HepG2 (cell line): ENCODE measurements around the gene PRADC1. TPM values are rescaled to one million over a fixed set of nuclear protein-coding genes. Genes with fewer than 3 reads are reported as not detected.

Experiments used
- DR1 ChIP-seq: sonication (generic); formaldehyde crosslinking; IDR thresholded peaks from 2 replicates; pipeline ENCODE4 v1.8.0; 2021; ENCODE audit warnings: mild to moderate bottlenecking, missing genetic modification reagents, inconsistent platforms
- FOSL1 ChIP-seq: sonication (generic); formaldehyde crosslinking; IDR thresholded peaks from 2 replicates; pipeline ENCODE4 v1.9.0; 2021; ENCODE audit warnings: missing genetic modification reagents, borderline replicate concordance
- JUN ChIP-seq: sonication (generic); formaldehyde crosslinking; IDR thresholded peaks from 2 replicates; pipeline ENCODE4 v1.4.0; 2020; ENCODE audit warnings: mild to moderate bottlenecking, missing genetic modification reagents
- MBNL3 ChIP-seq: fragments of 250-450 bp; sonication (Bioruptor Pico); conservative IDR thresholded peaks from 2 replicates; pipeline ENCODE4 v1.8.0; 2022; ENCODE audit warnings: mild to moderate bottlenecking, inconsistent platforms
- NR2F1 ChIP-seq, 2 experiments: fragments of 450-650 bp in 1 of 2; formaldehyde crosslinking in 1 of 2; IDR thresholded peaks; 2 replicates each; pipeline versions ENCODE4 v1.5.0 to v1.6.1; 2016 to 2020; ENCODE audit warnings: mild to moderate bottlenecking in 1 of 2, missing compliant biosample characterization in 1 of 2, missing genetic modification reagents in 1 of 2, moderate library complexity in 1 of 2
- PITX1 ChIP-seq: sonication (generic); formaldehyde crosslinking; IDR thresholded peaks from 2 replicates; pipeline ENCODE4 v1.5.1; 2020; ENCODE audit warnings: mild to moderate bottlenecking, missing genetic modification reagents
- PLSCR1 ChIP-seq: sonication (generic); formaldehyde crosslinking; IDR thresholded peaks from 2 replicates; pipeline ENCODE4 v1.5.0; 2020; ENCODE audit warnings: missing genetic modification reagents, mild to moderate bottlenecking, borderline replicate concordance
- STAT5B ChIP-seq: sonication (generic); formaldehyde crosslinking; IDR thresholded peaks from 2 replicates; pipeline ENCODE4 v1.4.0; 2020; ENCODE audit warnings: missing genetic modification reagents
- ZC3H4 ChIP-seq: sonication (generic); formaldehyde crosslinking; IDR thresholded peaks from 2 replicates; pipeline ENCODE4 v1.4.0; 2020; ENCODE audit warnings: missing genetic modification reagents, borderline replicate concordance
- ZNF10 ChIP-seq: sonication (generic); formaldehyde crosslinking; IDR thresholded peaks from 2 replicates; pipeline ENCODE4 v1.4.0; 2020; ENCODE audit warnings: mild to moderate bottlenecking, low read depth, missing genetic modification reagents, borderline replicate concordance
- ZNF253 ChIP-seq: sonication (generic); formaldehyde crosslinking; IDR thresholded peaks from 2 replicates; pipeline ENCODE4 v1.8.0; 2022; ENCODE audit warnings: mild to moderate bottlenecking, missing genetic modification reagents, borderline replicate concordance
- ZNF451 ChIP-seq: sonication (generic); formaldehyde crosslinking; IDR thresholded peaks from 2 replicates; pipeline ENCODE4 v1.5.0; 2020; ENCODE audit warnings: mild to moderate bottlenecking, missing genetic modification reagents
- ZNF460 ChIP-seq: sonication (generic); formaldehyde crosslinking; IDR thresholded peaks from 2 replicates; pipeline ENCODE4 v1.5.1; 2020; ENCODE audit warnings: missing genetic modification reagents, mild to moderate bottlenecking, borderline replicate concordance
- ZNF572 ChIP-seq: sonication (generic); formaldehyde crosslinking; IDR thresholded peaks from 2 replicates; pipeline ENCODE4 v1.5.1; 2020; ENCODE audit warnings: mild to moderate bottlenecking, missing genetic modification reagents
- ZNF646 ChIP-seq: sonication (generic); formaldehyde crosslinking; IDR thresholded peaks from 2 replicates; pipeline ENCODE4 v1.9.0; 2021; ENCODE audit warnings: mild to moderate bottlenecking, missing genetic modification reagents
- polyA plus RNA-seq, 8 experiments: library from polyadenylated mRNA; depleted of rRNA in 3 of 8; stranded (reverse) in 7 of 8; unstranded in 1 of 8; fragments of >200 nt; fragmentation: Illumina TruSeq in 4 of 8; extraction: Trizol in 4 of 8; gene quantifications; 2 replicates each; pipeline versions ENCODE4 v1.2.1 to v1.2.3, GENCODE V29; 2011 to 2016; ENCODE audit warnings: low read depth in 4 of 8, missing spikeins in 1 of 8, mixed read lengths in 1 of 8; ENCODE audit not compliant: insufficient read depth in 1 of 8
- total RNA-seq, 5 experiments: library from RNA; depleted of rRNA; stranded (reverse); fragments of >200 nt; fragmentation: Illumina TruSeq; extraction: Trizol; gene quantifications; 2 replicates each; pipeline ENCODE4 v1.2.3, GENCODE V29; 2016; ENCODE audit warnings: low read depth in 1 of 5
- TF ChIP-seq, protein P1 (sequence below): sonication (generic); formaldehyde crosslinking; IDR thresholded peaks from 2 replicates; pipeline ENCODE4 v1.8.1; 2022; ENCODE audit warnings: mild to moderate bottlenecking, missing genetic modification reagents
- TF ChIP-seq, protein P2 (sequence below): sonication (generic); formaldehyde crosslinking; IDR thresholded peaks from 2 replicates; pipeline ENCODE4 v1.4.0; 2020; ENCODE audit warnings: missing genetic modification reagents

PRADC1 gene
- total and polyA plus RNA-seq, 2 of the 13 experiments (the other 11 are each of a cell fraction or from before 2014, with no cell fraction given) = 12.1 to 37.2 TPM

DNA sequence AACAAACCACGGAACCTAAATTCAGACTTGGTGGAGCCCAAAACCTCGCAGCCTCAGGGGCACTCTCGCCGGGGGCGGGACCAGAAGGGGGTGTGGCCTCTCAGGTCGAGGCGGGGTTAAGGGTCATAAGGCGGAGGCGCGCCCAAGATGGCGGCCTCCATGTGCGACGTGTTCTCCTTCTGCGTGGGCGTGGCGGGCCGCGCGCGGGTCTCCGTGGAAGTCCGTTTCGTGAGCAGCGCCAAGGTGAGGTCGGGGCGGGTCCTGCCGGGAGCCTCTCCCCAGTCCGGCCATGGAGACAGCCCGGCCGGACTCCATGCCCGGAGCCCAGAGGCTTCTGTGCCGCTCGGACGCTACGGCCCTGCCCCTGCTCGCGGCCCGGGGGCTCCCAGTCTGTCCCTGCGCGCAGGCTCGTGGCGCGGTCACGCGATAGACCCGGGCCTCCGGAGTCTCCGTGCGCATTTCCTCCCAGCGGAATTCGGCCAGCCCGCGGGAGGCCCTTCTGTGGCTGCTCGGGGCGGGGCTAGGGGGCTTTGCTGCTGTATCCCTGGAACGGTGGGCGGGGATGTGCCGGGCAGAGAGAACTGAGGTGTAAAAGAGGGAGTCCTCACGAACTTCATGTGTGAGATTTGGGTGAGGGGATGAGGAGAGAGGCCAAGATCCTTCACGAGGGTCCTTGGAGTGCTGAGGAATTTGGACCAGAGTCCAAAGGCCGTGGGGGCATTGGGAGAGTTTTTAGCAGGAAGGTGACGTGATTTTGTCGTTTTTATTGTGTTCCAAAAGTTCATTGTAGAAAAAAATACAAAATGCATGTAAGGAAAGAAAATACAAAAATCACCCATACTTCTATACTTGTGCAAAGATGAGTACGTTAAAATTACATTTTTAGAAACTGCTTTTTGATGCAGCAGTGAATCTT lies 18.7 kb downstream of the PRADC1 start, which contains the start of gene SMYD5 (continued):
- TF ChIP-seq ZNF253 (no peak; the same call in 1 of the 2 replicates), ZC3H4 (CRISPR knock-in tag) (no peak; the same call in 1 of the 2 replicates), ZNF572 (CRISPR knock-in tag) (peak; percentile 99), ZNF10 (CRISPR knock-in tag) (no peak), PITX1 (CRISPR knock-in tag) (peak; percentile 74), STAT5B (CRISPR knock-in tag) (no peak), PLSCR1 (peak; percentile 82; the same call in 1 of the 2 replicates), JUN (CRISPR knock-in tag) (no peak; the same call in 1 of the 2 replicates), ZNF460 (CRISPR knock-in tag) (no peak; the same call in 1 of the 2 replicates), ZNF646 (CRISPR knock-in tag) (peak; percentile 41; the same call in 1 of the 2 replicates), FOSL1 (0 out of 2 replicates have a peak, but pooled peaks have one; percentile 11), ZNF451 (CRISPR knock-in tag) (0 out of 2 replicates have a peak, but pooled peaks have one; percentile 66), MBNL3 (CRISPR knock-in tag) (no peak), DR1 (no peak; the same call in 1 of the 2 replicates), NR2F1 (CRISPR knock-in tag; IDR thresholded peaks at IDR 0.05) (peak; percentile 87 to 91)
- TF ChIP-seq, protein P1, sequence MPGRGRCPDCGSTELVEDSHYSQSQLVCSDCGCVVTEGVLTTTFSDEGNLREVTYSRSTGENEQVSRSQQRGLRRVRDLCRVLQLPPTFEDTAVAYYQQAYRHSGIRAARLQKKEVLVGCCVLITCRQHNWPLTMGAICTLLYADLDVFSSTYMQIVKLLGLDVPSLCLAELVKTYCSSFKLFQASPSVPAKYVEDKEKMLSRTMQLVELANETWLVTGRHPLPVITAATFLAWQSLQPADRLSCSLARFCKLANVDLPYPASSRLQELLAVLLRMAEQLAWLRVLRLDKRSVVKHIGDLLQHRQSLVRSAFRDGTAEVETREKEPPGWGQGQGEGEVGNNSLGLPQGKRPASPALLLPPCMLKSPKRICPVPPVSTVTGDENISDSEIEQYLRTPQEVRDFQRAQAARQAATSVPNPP (CRISPR knock-in tag) = no peak
- TF ChIP-seq, protein P2, sequence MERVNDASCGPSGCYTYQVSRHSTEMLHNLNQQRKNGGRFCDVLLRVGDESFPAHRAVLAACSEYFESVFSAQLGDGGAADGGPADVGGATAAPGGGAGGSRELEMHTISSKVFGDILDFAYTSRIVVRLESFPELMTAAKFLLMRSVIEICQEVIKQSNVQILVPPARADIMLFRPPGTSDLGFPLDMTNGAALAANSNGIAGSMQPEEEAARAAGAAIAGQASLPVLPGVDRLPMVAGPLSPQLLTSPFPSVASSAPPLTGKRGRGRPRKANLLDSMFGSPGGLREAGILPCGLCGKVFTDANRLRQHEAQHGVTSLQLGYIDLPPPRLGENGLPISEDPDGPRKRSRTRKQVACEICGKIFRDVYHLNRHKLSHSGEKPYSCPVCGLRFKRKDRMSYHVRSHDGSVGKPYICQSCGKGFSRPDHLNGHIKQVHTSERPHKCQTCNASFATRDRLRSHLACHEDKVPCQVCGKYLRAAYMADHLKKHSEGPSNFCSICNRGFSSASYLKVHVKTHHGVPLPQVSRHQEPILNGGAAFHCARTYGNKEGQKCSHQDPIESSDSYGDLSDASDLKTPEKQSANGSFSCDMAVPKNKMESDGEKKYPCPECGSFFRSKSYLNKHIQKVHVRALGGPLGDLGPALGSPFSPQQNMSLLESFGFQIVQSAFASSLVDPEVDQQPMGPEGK (CRISPR knock-in tag) = peak; percentile 67
